ENCODE measurements around the gene ALKBH5.

The ALKBH5 gene

GRCh38 chr17:18230288-18231141 lies 46.9 kb downstream of the ALKBH5 start:
- peaks cover 16% of the 10 kb centered on the region for H3K4me1 Mint-ChIP-seq (ENCODE audit: low read depth)
- no peak overlapping the region for H3K4me3 Mint-ChIP-seq
- no peaks in the 10 kb centered on the region for H3K36me3 Mint-ChIP-seq
- H3K9me3 Mint-ChIP-seq (ENCODE audit: low read depth) = no peaks in the 10 kb centered on the region
- H3K27me3 Mint-ChIP-seq = no peaks in the 10 kb centered on the region
- H3K27ac Mint-ChIP-seq = no peak overlapping the region

- Mint-ChIP-seq H3K9me3 (ENCODE audit: low read depth) (no peaks in the 10 kb centered on the region), H3K4me3 (no peak overlapping the region), H3K4me1 (ENCODE audit: low read depth) (peaks cover 13% of the 10 kb centered on the region), H3K27ac (no peak overlapping the region), H3K27me3 (no peaks in the 10 kb centered on the region), H3K36me3 (no peaks in the 10 kb centered on the region)
Observed at GRCh38 chr17:18231164-18231563, 47.5 kb downstream of the ALKBH5 start.

- no peaks in the 10 kb centered on the region for H3K9me3 Mint-ChIP-seq (ENCODE audit: low read depth)
- H3K36me3 Mint-ChIP-seq = no peaks in the 10 kb centered on the region
- no peak overlapping the region for H3K27ac Mint-ChIP-seq
- H3K4me3 Mint-ChIP-seq = no peak overlapping the region
- H3K27me3 Mint-ChIP-seq = no peaks in the 10 kb centered on the region
- H3K4me1 Mint-ChIP-seq (ENCODE audit: low read depth) = no peaks in the 10 kb centered on the region
Observed at GRCh38 chr17:18233803-18234518, 50.3 kb downstream of the ALKBH5 start.

GRCh38 chr17:18234853-18235380 lies 51.3 kb downstream of the ALKBH5 start:
- H3K4me3 Mint-ChIP-seq = no peak overlapping the region

GRCh38 chr17:18235743-18236256 lies 52.2 kb downstream of the ALKBH5 start:
- Mint-ChIP-seq H3K27ac (no peak overlapping the region), H3K27me3 (no peaks in the 10 kb centered on the region), H3K9me3 (ENCODE audit: low read depth) (no peaks in the 10 kb centered on the region), H3K36me3 (no peaks in the 10 kb centered on the region), H3K4me1 (ENCODE audit: low read depth) (no peaks in the 10 kb centered on the region), H3K4me3 (no peak overlapping the region)

More at GRCh38 chr17:18234853-18235380, 51.3 kb downstream of the ALKBH5 start:
- H3K27me3 Mint-ChIP-seq = no peaks in the 10 kb centered on the region
- no peak overlapping the region for H3K27ac Mint-ChIP-seq
- no peaks in the 10 kb centered on the region for H3K4me1 Mint-ChIP-seq (ENCODE audit: low read depth)
- no peaks in the 10 kb centered on the region for H3K9me3 Mint-ChIP-seq (ENCODE audit: low read depth)
- H3K36me3 Mint-ChIP-seq = no peaks in the 10 kb centered on the region

GRCh38 chr17:18236494-18236893 lies 52.9 kb downstream of the ALKBH5 start:
- no peak overlapping the region for H3K27ac Mint-ChIP-seq
- H3K9me3 Mint-ChIP-seq (ENCODE audit: low read depth) = no peaks in the 10 kb centered on the region
- H3K36me3 Mint-ChIP-seq = no peaks in the 10 kb centered on the region
- H3K27me3 Mint-ChIP-seq = no peaks in the 10 kb centered on the region
- no peaks in the 10 kb centered on the region for H3K4me1 Mint-ChIP-seq (ENCODE audit: low read depth)
- H3K4me3 Mint-ChIP-seq = no peak overlapping the region

GRCh38 chr17:18237461-18237860 lies 53.8 kb downstream of the ALKBH5 start:
- no peak overlapping the region for H3K4me3 Mint-ChIP-seq
- no peaks in the 10 kb centered on the region for H3K27me3 Mint-ChIP-seq

GRCh38 chr17:18238299-18238698 lies 54.7 kb downstream of the ALKBH5 start:
- no peak overlapping the region for H3K27ac Mint-ChIP-seq
- H3K9me3 Mint-ChIP-seq (ENCODE audit: low read depth) = no peaks in the 10 kb centered on the region
- H3K36me3 Mint-ChIP-seq = no peaks in the 10 kb centered on the region
- no peaks in the 10 kb centered on the region for H3K4me1 Mint-ChIP-seq (ENCODE audit: low read depth)
- H3K4me3 Mint-ChIP-seq = no peak overlapping the region
- H3K27me3 Mint-ChIP-seq = no peaks in the 10 kb centered on the region

More at GRCh38 chr17:18237461-18237860, 53.8 kb downstream of the ALKBH5 start:
- no peaks in the 10 kb centered on the region for H3K36me3 Mint-ChIP-seq
- H3K27ac Mint-ChIP-seq = no peak overlapping the region
- H3K4me1 Mint-ChIP-seq (ENCODE audit: low read depth) = no peaks in the 10 kb centered on the region
- H3K9me3 Mint-ChIP-seq (ENCODE audit: low read depth) = no peaks in the 10 kb centered on the region

- no peak overlapping the region for H3K4me3 Mint-ChIP-seq
- no peaks in the 10 kb centered on the region for H3K36me3 Mint-ChIP-seq
- H3K9me3 Mint-ChIP-seq (ENCODE audit: low read depth) = no peaks in the 10 kb centered on the region
- no peaks in the 10 kb centered on the region for H3K27me3 Mint-ChIP-seq
- no peaks in the 10 kb centered on the region for H3K4me1 Mint-ChIP-seq (ENCODE audit: low read depth)
- no peak overlapping the region for H3K27ac Mint-ChIP-seq
Observed at GRCh38 chr17:18240449-18240848, 56.8 kb downstream of the ALKBH5 start.

- Mint-ChIP-seq H3K36me3 (no peaks in the 10 kb centered on the region), H3K4me3 (no peak overlapping the region), H3K9me3 (ENCODE audit: low read depth) (no peaks in the 10 kb centered on the region), H3K27ac (no peak overlapping the region), H3K4me1 (ENCODE audit: low read depth) (no peaks in the 10 kb centered on the region), H3K27me3 (no peaks in the 10 kb centered on the region)
Observed at GRCh38 chr17:18241229-18241871, 57.7 kb downstream of the ALKBH5 start.

- no peaks in the 10 kb centered on the region for H3K9me3 Mint-ChIP-seq (ENCODE audit: low read depth)
- H3K4me1 Mint-ChIP-seq (ENCODE audit: low read depth) = peaks cover 4% of the 10 kb centered on the region
- no peak overlapping the region for H3K4me3 Mint-ChIP-seq
- H3K27ac Mint-ChIP-seq = no peak overlapping the region
- H3K36me3 Mint-ChIP-seq = no peaks in the 10 kb centered on the region
- H3K27me3 Mint-ChIP-seq = no peaks in the 10 kb centered on the region
Observed at GRCh38 chr17:18245038-18245776, 61.6 kb downstream of the ALKBH5 start.

GRCh38 chr17:18246109-18246725 lies 62.6 kb downstream of the ALKBH5 start:
- Mint-ChIP-seq H3K27me3 (no peaks in the 10 kb centered on the region), H3K9me3 (ENCODE audit: low read depth) (no peaks in the 10 kb centered on the region), H3K36me3 (no peaks in the 10 kb centered on the region), H3K4me1 (ENCODE audit: low read depth) (peaks cover 4% of the 10 kb centered on the region), H3K27ac (no peak overlapping the region), H3K4me3 (no peak overlapping the region)

- peaks cover 4% of the 10 kb centered on the region for H3K4me1 Mint-ChIP-seq (ENCODE audit: low read depth)
- no peak overlapping the region for H3K27ac Mint-ChIP-seq
- H3K4me3 Mint-ChIP-seq = no peak overlapping the region
- no peaks in the 10 kb centered on the region for H3K27me3 Mint-ChIP-seq
- H3K36me3 Mint-ChIP-seq = no peaks in the 10 kb centered on the region
- H3K9me3 Mint-ChIP-seq (ENCODE audit: low read depth) = no peaks in the 10 kb centered on the region
Observed at GRCh38 chr17:18246880-18247612, 63.4 kb downstream of the ALKBH5 start.

All from activated naive CD8-positive, alpha-beta T cell (primary cell).